Ramos (cell line): ENCODE results near the gene MEAF6.

Experiments used
- in situ Hi-C: fragments of 300-500 bp; cut with MboI; formaldehyde crosslinking; loops from one replicate; pipeline ENCODE4 v1.14.3; 2022; ENCODE audit warnings: low sequenced_read_pairs; ENCODE audit not compliant: unreplicated experiment

MEAF6 gene

GRCh38 chr1:37485902-37486679, 28.5 kb downstream of the MEAF6 start:
- in situ Hi-C loops: loop anchor here (5.0 kb wide), 1 partner anchor 34 kb away; no protein-coding TSS in a partner anchor

- in situ Hi-C loops: loop anchor here (5.0 kb wide), 1 partner anchor 32 kb away; no protein-coding TSS in a partner anchor
Observed at GRCh38 chr1:37484325-37485051, 30.1 kb downstream of the MEAF6 start.

GRCh38 chr1:37483785-37484184, 30.8 kb downstream of the MEAF6 start:
- in situ Hi-C loops: no loop called here

- in situ Hi-C loops: no loop called here
Observed at GRCh38 chr1:37482796-37483744, 31.5 kb downstream of the MEAF6 start.

GRCh38 chr1:37482004-37482785, 32.4 kb downstream of the MEAF6 start:
- in situ Hi-C loops: no loop called here

- in situ Hi-C loops: no loop called here
Observed at GRCh38 chr1:37481289-37482003, 33.1 kb downstream of the MEAF6 start.

- in situ Hi-C loops: no loop called here
Observed at GRCh38 chr1:37480581-37481288, 33.8 kb downstream of the MEAF6 start.

- in situ Hi-C loops: no loop called here
Observed at GRCh38 chr1:37480125-37480466, 34.5 kb downstream of the MEAF6 start.

- in situ Hi-C loops: no loop called here
Observed at GRCh38 chr1:37479255-37480124, 35.1 kb downstream of the MEAF6 start.

- in situ Hi-C loops: no loop called here
Observed at GRCh38 chr1:37478890-37479254, 35.7 kb downstream of the MEAF6 start.

- in situ Hi-C loops: no loop called here
Observed at GRCh38 chr1:37478451-37478881, 36.1 kb downstream of the MEAF6 start.

- in situ Hi-C loops: no loop called here
Observed at GRCh38 chr1:37477946-37478345, 36.6 kb downstream of the MEAF6 start.

- in situ Hi-C loops: no loop called here
Observed at GRCh38 chr1:37477198-37477931, 37.2 kb downstream of the MEAF6 start.

- in situ Hi-C loops: no loop called here
Observed at GRCh38 chr1:37476460-37477197, 37.9 kb downstream of the MEAF6 start.

GRCh38 chr1:37476087-37476452, 38.5 kb downstream of the MEAF6 start:
- in situ Hi-C loops: no loop called here

GRCh38 chr1:37475380-37476086, 39.0 kb downstream of the MEAF6 start:
- in situ Hi-C loops: no loop called here
